ENCODE data around the gene FLNA. TPM values are rescaled to one million over a fixed set of nuclear protein-coding genes. Genes with fewer than 3 reads are reported as not detected.
"Not testable (repeated sequence)": the region's sequence is repeated elsewhere in the genome, so short reads cannot be mapped to it uniquely, and the experiment has no call there.

FLNA gene
- total and polyA plus RNA-seq, 2 donors (not counting 3 experiments of a cell fraction or from before 2014, with no cell fraction given) = 658 to 1,474 TPM

GRCh38 chrX:154389812-154390747, 15.6 kb upstream of the FLNA start:
- H3K36me3 ChIP-seq (ENCODE audit: control insufficient read depth in 2 of 2, extremely low read depth in 1 of 2, insufficient read depth in 2 of 2, low read length in 2 of 2); H2AFZ ChIP-seq (ENCODE audit: low read depth, low read length); intact Hi-C loops (cut with micrococcal nuclease); H3K4me2 ChIP-seq (ENCODE audit: insufficient read depth, low read length); dilution Hi-C loops (cut with MboI; ENCODE audit: extremely low pct_ligation_motif_present, low sequenced_read_pairs); H3K9me1 ChIP-seq (replicated peaks; ENCODE audit: control insufficient read depth, extremely low read depth, insufficient read depth, low read length); DNase-seq (ENCODE audit: low read depth, low spot score); POLR2A ChIA-PET; H3K79me2 ChIP-seq (ENCODE audit: control insufficient read depth, insufficient read depth, low read length); BruUV-seq (replicated peaks); H3K9ac ChIP-seq (replicated peaks; ENCODE audit: extremely low read depth, insufficient read depth, low read length); H3K4me1 ChIP-seq (ENCODE audit: control insufficient read depth, extremely low read depth, insufficient read depth, low read length); H3K27ac ChIP-seq (ENCODE audit: insufficient read depth, low read depth, low read length); H3K9me3 ChIP-seq (replicated peaks; ENCODE audit: control insufficient read depth, insufficient read depth, low read length); CTCF ChIA-PET; H3K27me3 ChIP-seq (ENCODE audit: control insufficient read depth in 2 of 2, insufficient read depth in 2 of 2, low read length in 2 of 2); H4K20me1 ChIP-seq (replicated peaks; ENCODE audit: control insufficient read depth, extremely low read depth, insufficient read depth, low read length): not testable (repeated sequence)
- peak overlapping the region in 1 of 3 experiments; percentile 28 for H3K4me3 ChIP-seq (replicated peaks in 1 of 3; ENCODE audit: insufficient read depth in 1 of 3, low read depth in 1 of 3, low read length in 3 of 3)
- peak; percentile 100 for FAIRE-seq

GRCh38 chrX:154388649-154389048, 14.2 kb upstream of the FLNA start:
- dilution Hi-C loops (cut with MboI; ENCODE audit: extremely low pct_ligation_motif_present, low sequenced_read_pairs); H3K4me3 ChIP-seq (replicated peaks in 1 of 3; ENCODE audit: insufficient read depth in 1 of 3, low read depth in 1 of 3, low read length in 3 of 3); CTCF ChIA-PET; H3K36me3 ChIP-seq (ENCODE audit: control insufficient read depth in 2 of 2, extremely low read depth in 1 of 2, insufficient read depth in 2 of 2, low read length in 2 of 2); H3K4me2 ChIP-seq (ENCODE audit: insufficient read depth, low read length); H2AFZ ChIP-seq (ENCODE audit: low read depth, low read length); POLR2A ChIA-PET; H3K9me3 ChIP-seq (replicated peaks; ENCODE audit: control insufficient read depth, insufficient read depth, low read length); intact Hi-C loops (cut with micrococcal nuclease); DNase-seq (ENCODE audit: low read depth, low spot score); H3K4me1 ChIP-seq (ENCODE audit: control insufficient read depth, extremely low read depth, insufficient read depth, low read length); H3K27me3 ChIP-seq (ENCODE audit: control insufficient read depth in 2 of 2, insufficient read depth in 2 of 2, low read length in 2 of 2); H3K79me2 ChIP-seq (ENCODE audit: control insufficient read depth, insufficient read depth, low read length); H3K9me1 ChIP-seq (replicated peaks; ENCODE audit: control insufficient read depth, extremely low read depth, insufficient read depth, low read length); BruUV-seq (replicated peaks); H4K20me1 ChIP-seq (replicated peaks; ENCODE audit: control insufficient read depth, extremely low read depth, insufficient read depth, low read length); H3K9ac ChIP-seq (replicated peaks; ENCODE audit: extremely low read depth, insufficient read depth, low read length); H3K27ac ChIP-seq (ENCODE audit: insufficient read depth, low read depth, low read length): not testable (repeated sequence)
- FAIRE-seq = peak; percentile 93

GRCh38 chrX:154388094-154388493, 13.7 kb upstream of the FLNA start:
- peak; percentile 97 for FAIRE-seq
- H3K27ac ChIP-seq (ENCODE audit: insufficient read depth, low read depth, low read length); H3K4me1 ChIP-seq (ENCODE audit: control insufficient read depth, extremely low read depth, insufficient read depth, low read length); H4K20me1 ChIP-seq (replicated peaks; ENCODE audit: control insufficient read depth, extremely low read depth, insufficient read depth, low read length); H3K79me2 ChIP-seq (ENCODE audit: control insufficient read depth, insufficient read depth, low read length); H3K9me1 ChIP-seq (replicated peaks; ENCODE audit: control insufficient read depth, extremely low read depth, insufficient read depth, low read length); H3K36me3 ChIP-seq (ENCODE audit: control insufficient read depth in 2 of 2, extremely low read depth in 1 of 2, insufficient read depth in 2 of 2, low read length in 2 of 2); H3K4me3 ChIP-seq (replicated peaks in 1 of 3; ENCODE audit: insufficient read depth in 1 of 3, low read depth in 1 of 3, low read length in 3 of 3); H3K4me2 ChIP-seq (ENCODE audit: insufficient read depth, low read length); intact Hi-C loops (cut with micrococcal nuclease); H3K27me3 ChIP-seq (ENCODE audit: control insufficient read depth in 2 of 2, insufficient read depth in 2 of 2, low read length in 2 of 2); CTCF ChIA-PET; POLR2A ChIA-PET; H3K9ac ChIP-seq (replicated peaks; ENCODE audit: extremely low read depth, insufficient read depth, low read length); H2AFZ ChIP-seq (ENCODE audit: low read depth, low read length); DNase-seq (ENCODE audit: low read depth, low spot score); H3K9me3 ChIP-seq (replicated peaks; ENCODE audit: control insufficient read depth, insufficient read depth, low read length); dilution Hi-C loops (cut with MboI; ENCODE audit: extremely low pct_ligation_motif_present, low sequenced_read_pairs); BruUV-seq (replicated peaks): not testable (repeated sequence)
